ENCODE data around the gene RIOK1. TPM values are rescaled to one million over a fixed set of nuclear protein-coding genes. Genes with fewer than 3 reads are reported as not detected.
A peak's percentile ranks its signal among the peaks of the same experiment; 100 is the strongest.

Gene RIOK1
- total and polyA plus RNA-seq, 2 of the 13 experiments (the other 11 are each of a cell fraction or from before 2014, with no cell fraction given) = 9.4 to 37.8 TPM

GRCh38 chr6:7389451-7390225 is at the start of gene RIOK1, which contains the start of gene CAGE1 (continued):
- no peak for TF ChIP-seq ZSCAN22 (CRISPR knock-in tag; IDR thresholded peaks at IDR 0.05)
- TF ChIP-seq PRDM4 (CRISPR knock-in tag; IDR thresholded peaks at IDR 0.05; ENCODE audit: borderline replicate concordance) = peak; percentile 66; the same call in 1 of the 2 replicates
- peak; percentile 46; the same call in 1 of the 2 replicates for TF ChIP-seq ESRRA (CRISPR knock-in tag; IDR thresholded peaks at IDR 0.05; ENCODE audit: low read depth)
- no peak; the same call in none of the 2 replicates for TF ChIP-seq ZNF639 (CRISPR knock-in tag; conservative IDR thresholded peaks at IDR 0.05)
- peak; percentile 99 for TF ChIP-seq SAP130 (CRISPR knock-in tag; IDR thresholded peaks at IDR 0.05; ENCODE audit: low read depth)
- 0 out of 2 replicates have a peak, but pooled peaks have one; percentile 24 for TF ChIP-seq AFF4 (CRISPR knock-in tag; IDR thresholded peaks at IDR 0.05)
- peak; percentile 20; the same call in 1 of the 2 replicates for TF ChIP-seq ZNF256 (CRISPR knock-in tag; conservative IDR thresholded peaks at IDR 0.05)
- TF ChIP-seq HNRNPUL1 (IDR thresholded peaks at IDR 0.05; ENCODE audit: low read depth, low read length) = no peak
- TF ChIP-seq ZSCAN31 (CRISPR knock-in tag; IDR thresholded peaks at IDR 0.05; ENCODE audit: low read depth) = peak; percentile 98
- TF ChIP-seq ZNF720 (CRISPR knock-in tag; IDR thresholded peaks at IDR 0.05) = no peak
- no peak for TF ChIP-seq SETDB1 (CRISPR knock-in tag; IDR thresholded peaks at IDR 0.05; ENCODE audit: borderline replicate concordance)
- TF ChIP-seq ZFYVE20 (CRISPR knock-in tag; IDR thresholded peaks at IDR 0.05; ENCODE audit: borderline replicate concordance, low read depth) = no peak
- TF ChIP-seq EED (CRISPR knock-in tag; IDR thresholded peaks at IDR 0.05) = peak; percentile 99
- peak; percentile 89 for TF ChIP-seq ZNF546 (CRISPR knock-in tag; conservative IDR thresholded peaks at IDR 0.05)
- no peak for TF ChIP-seq LCORL (IDR thresholded peaks at IDR 0.05)
- TF ChIP-seq LCORL (CRISPR knock-in tag; IDR thresholded peaks at IDR 0.05) = peak; percentile 50
- TF ChIP-seq ZNF484 (CRISPR knock-in tag; IDR thresholded peaks at IDR 0.05; ENCODE audit: borderline replicate concordance, low read depth) = no peak
- peak; percentile 90 for TF ChIP-seq ELF1 (CRISPR knock-in tag; IDR thresholded peaks at IDR 0.05)
- TF ChIP-seq BATF2 (CRISPR knock-in tag; IDR thresholded peaks at IDR 0.05) = peak; percentile 96
- peak; percentile 88 for TF ChIP-seq MEIS1 (CRISPR knock-in tag; IDR thresholded peaks at IDR 0.05; ENCODE audit: borderline replicate concordance)
- no peak for TF ChIP-seq CC2D1A (CRISPR knock-in tag; IDR thresholded peaks at IDR 0.05)

Data from HepG2 (cell line).